Posterior cingulate gyrus (tissue), 11 donors: ENCODE measurements around the gene ROBO1.
A peak's percentile ranks its signal among the peaks of the same experiment; 100 is the strongest.

Experiments
- DNase-seq, 10 donors: peaks; one replicate each; pipeline versions ENCODE4 v3.0.0 to v3.0.0-alpha.2; 2020 to 2021; ENCODE audit warnings: mixed read lengths in 3 of 10
- intact Hi-C: fragments of 100-400 bp; cut with DNase I; formaldehyde crosslinking; loops from one replicate; pipeline ENCODE4 v1.15.1; 2023

ROBO1 gene

DNA sequence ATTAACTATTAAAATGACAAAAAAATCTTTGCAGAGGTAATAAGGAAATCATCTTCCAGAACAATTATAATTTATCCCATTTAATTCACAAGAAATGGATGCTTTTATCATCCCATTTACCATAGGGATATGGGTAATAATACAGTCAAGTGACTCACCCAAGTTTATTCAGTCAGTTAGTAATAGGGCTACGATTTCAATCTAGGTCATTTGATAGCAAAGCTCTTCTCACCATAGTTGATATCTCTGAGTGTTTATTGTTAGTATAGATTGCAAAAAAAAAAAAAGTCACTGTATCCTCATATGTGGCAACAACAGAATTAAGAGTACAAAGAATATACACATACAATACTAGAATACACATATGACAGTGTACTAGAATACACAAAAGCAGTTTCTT is 797.1 kb downstream of the ROBO1 start:
- intact Hi-C loops, result no loop called here
- no peak for DNase-seq

DNA sequence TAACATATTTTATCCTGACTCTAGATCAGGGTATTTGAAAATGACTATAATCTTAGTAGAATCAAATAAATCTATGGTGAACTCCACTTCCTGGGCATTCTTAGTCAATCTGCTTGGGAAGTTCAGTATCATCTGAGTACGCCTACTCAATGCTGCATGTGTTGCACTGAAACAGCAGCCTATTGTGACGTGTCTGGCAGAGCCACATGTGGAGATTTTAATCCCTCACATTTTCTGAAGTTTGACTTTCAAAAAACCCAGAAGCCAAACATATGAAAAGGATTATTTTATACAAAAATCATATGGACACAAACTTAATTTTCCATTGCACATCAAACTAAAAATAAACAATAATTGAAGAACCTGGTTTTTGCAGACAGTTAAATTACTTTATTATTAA is 798.3 kb downstream of the ROBO1 start:
- peak in 5 of 10 donors; percentile 17 to 85 (median 44) for DNase-seq
- intact Hi-C loops, result loop anchor here (5.0 kb wide), 1 partner anchor 217 kb away; no protein-coding TSS in a partner anchor

DNA sequence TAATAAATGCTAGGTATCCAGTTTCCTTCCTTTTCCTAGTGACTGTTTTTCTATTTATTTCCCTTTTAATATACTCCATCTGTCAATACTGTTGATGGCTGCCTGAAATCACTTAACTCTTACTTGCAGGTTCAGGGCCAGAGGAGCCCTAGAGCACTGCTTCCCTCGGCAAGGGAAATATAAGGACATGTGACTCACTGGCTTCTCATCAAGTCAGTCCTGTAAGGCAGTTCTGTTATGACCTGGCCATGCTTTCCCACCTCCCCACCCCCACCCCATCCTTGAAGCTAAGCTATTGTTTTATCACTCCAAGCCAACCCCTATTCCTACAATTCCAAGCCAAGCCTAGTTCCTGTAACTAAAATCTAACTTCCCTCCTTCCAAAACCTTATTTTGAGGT is 800.7 kb downstream of the ROBO1 start:
- DNase-seq, result no peak
- intact Hi-C loops, result loop anchor here (5.0 kb wide), 1 partner anchor 215 kb away; no protein-coding TSS in a partner anchor

DNA sequence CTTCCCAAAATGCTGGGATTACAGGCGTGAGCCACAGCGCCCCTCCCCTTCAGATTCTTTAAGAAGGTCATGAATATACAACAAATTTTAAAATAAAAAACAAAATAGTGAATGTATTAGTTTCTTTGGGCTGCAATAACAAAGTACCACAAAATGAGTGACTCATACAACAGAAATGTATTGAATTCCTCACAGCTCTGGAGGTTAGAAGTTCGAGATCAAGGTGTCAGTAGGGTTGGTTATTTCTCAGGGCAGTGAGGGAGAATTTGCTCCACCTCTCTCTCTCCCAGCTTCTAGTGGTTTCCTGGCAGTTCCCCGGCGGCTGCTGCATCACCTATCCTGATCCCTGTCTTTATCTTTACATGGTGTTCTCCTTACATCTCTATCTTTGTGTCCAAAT is 804.0 kb downstream of the ROBO1 start:
- intact Hi-C loops, result no loop called here
- no peak for DNase-seq

DNA sequence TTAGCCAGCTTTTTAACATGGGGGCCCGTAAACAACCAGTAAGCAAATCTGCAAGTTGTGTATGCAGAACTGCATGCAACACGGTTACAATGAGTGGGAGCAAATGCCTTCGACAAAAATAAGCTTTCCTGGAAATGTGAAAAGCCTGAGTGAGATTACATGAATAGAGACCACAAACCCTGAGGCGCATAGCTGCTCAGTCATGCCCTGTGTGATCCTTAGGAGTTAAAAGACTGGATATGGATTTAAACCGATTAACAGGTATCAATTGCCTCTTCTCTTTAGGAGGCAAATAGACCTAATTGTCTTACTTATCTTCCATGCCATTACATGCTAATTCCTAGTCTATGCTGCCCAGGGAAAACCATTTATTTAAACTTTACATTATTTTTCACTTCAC is 810.3 kb downstream of the ROBO1 start:
- no peak for DNase-seq
- intact Hi-C loops, result no loop called here

DNA sequence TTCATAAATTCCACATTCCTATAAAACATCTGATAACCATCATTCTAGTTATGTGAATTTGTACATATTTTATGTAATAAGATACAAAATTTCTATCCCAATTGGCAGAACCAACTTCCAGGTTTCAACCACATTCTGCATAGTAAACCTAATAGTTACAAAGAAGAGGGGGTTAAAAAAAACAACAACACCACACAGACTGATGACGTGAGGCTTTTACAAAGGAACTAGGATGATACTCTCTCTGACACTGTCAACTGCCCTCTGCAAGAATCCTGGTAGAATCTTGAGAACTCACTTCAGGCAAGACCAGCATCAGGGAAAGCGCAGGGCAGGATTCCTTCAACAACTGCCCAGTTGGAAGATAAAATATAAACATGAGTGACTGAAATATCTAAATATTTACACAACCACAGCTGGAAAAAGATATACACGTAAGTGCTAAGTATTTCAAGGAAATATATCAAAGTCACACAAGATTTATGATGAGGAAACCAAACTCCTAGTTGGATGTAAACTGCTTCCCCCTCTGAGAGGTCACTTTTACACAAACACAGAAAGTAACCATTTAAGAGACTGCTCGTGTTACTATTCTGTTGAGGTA is 816.4 kb downstream of the ROBO1 start:
- no peak for DNase-seq
- intact Hi-C loops, result no loop called here

DNA sequence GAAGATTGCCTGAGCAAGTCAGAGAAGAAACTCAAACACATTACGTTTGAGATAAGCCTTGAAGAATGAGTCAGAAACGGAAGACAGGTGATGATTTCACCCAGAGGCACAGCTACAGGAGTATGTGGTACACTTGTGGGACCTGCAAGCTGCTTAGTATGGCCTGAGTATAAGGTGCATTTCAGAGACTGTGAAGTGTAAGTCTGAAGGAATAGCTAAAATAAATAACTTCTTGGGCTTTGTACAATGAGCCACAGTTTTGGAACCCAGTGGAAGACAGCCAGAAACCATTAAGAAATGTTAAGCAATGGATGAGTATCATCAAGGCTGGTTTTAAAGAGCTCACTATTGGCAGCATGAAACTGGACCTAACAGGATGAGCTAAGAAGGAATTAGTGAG is 826.2 kb downstream of the ROBO1 start:
- DNase-seq, result no peak
- intact Hi-C loops, result no loop called here

DNA sequence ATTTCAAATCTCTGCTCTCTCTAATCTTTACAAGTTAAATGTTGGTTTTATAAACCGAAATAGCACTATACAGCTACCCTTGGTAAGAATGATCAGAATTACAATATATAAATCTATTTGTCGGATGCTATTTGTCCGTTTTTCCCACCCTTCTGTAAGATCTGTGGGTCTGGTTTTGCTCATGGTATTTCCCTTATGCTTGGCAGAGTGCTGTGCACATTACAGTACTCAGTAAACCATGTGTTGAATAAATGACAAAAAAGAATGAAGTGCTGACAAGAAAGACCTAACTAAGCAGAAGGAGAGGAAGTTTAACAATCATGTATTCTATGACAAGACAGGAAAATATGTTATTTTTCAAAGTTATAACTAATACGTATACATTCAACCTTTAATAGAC is 827.2 kb downstream of the ROBO1 start:
- no peak for DNase-seq
- intact Hi-C loops, result no loop called here

DNA sequence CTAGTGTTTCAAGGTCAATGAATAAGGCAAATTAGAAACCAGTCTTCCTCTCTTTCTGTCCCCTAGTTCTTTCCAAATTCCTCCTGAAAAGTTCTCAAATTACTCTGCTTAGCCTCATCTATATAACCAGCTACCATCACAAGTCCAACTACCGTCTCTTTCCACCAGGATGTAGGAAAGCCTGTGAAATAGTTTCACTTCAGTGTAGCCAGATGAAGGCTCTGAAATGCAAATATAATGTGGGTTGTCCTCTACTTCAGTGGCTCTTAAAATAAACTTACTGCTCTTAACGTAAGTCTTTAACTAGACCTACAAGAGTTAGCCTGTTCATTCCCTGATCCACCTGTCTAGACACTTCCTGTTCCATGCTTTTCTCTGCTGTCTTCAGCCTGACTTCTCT is 827.7 kb downstream of the ROBO1 start:
- DNase-seq, result no peak
- intact Hi-C loops, result no loop called here

DNA sequence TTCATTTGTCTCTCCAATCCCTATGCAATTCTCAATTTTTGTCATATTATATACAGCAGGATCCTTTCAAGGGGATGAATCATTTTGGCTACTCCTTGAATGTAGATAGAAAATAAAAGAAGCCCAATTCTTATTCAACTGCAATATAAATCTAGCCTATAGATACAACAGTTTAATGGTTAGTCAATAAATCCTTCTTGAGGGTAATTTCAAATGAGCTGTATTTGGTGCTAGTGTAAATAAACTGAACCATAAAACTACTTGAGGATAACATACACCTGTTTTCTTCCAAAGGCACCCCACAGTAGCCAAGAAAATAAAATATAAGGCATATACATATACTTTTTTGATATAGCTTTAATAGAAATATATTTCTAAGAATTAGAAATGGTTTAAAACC is 830.3 kb downstream of the ROBO1 start:
- DNase-seq, result no peak
- intact Hi-C loops, result no loop called here

DNA sequence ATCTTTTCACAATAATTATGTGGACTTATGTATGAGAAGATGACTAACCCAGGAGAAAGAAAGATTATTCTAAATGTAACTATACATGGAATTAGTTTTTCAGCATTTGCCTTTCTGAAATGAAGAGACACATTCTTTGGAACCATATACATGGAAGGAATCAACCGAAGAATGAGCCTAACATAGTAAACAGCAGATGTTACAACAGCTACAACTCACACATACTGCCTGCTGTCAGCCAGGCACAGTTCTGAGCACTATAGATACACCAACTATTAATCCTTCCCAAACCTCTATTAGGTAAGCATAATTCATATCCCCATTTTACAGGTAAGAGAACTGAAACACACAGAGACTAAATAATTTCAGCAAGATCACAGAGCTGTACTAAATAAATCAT is 840.0 kb downstream of the ROBO1 start:
- intact Hi-C loops, result no loop called here
- DNase-seq, result no peak

DNA sequence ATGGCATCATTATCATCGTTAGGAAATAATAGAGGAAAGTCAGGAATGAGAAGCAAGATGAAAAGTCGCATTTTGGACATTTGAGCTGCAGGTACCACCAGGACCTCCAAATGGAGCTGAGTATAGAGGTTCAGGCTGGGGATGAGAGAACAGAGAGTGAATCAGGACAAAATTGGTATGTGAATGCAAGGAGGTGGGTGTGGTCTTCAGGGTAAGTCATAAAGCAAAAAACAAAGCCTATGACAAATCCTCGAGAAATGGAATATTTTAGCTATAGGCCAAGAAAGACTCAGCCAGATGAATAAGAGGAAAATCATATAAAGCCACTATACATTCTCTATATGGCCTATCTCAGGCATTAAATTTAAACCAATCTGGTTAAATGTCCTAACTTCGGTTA is 841.3 kb downstream of the ROBO1 start:
- intact Hi-C loops, result no loop called here
- no peak for DNase-seq

DNA sequence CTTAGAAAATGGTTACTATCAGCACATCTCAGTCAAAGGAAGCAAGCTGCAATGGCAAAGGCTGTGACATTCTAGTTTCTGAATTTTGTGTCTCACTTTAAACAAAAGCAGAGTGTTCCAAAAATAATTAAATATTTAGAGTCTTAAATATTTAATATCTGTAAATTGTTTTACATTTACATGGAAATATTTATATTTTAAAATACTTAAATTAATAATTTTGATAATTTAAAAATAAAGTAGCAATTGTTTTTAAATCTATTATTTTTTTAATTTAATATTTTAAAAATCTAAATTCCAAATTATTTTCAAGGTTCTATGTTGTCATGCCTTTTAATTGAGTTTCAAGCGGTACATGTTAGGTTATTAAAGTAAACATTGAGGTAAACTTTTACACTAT is 843.1 kb downstream of the ROBO1 start:
- DNase-seq, result no peak
- intact Hi-C loops, result no loop called here

DNA sequence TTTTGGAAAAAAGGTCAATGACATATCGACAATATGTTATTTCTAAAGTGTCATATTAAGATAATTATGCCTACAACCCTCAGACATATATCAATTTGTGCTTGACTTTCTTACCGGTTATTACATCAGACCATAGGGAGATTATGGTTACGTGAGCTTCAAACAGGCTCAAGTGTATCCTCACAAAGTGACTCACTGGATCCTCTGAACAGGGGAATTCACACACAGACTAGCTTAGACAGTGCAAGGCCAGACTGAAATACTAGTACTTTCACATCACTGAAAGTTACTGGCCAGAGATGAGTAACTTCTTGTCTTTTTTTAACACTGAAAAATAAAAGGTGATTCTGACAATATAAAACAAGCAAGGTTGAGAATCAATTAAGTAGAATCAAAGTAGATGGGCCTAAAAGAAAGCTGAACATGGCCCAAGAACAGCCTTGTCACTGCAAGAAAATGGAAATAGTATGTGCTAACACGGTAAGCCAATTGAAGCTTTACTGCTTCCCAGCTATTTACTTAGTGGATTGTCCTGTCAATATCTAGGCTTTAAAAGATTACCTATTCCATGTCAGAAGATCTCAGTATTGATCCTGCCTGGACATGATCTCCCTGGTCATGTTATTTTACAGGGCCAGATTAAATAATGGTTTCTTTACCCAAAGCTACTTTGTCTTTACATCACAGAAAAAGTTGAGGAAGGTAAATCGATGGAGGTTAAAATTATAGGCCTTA is 848.6 kb downstream of the ROBO1 start:
- no peak for DNase-seq
- intact Hi-C loops, result no loop called here

DNA sequence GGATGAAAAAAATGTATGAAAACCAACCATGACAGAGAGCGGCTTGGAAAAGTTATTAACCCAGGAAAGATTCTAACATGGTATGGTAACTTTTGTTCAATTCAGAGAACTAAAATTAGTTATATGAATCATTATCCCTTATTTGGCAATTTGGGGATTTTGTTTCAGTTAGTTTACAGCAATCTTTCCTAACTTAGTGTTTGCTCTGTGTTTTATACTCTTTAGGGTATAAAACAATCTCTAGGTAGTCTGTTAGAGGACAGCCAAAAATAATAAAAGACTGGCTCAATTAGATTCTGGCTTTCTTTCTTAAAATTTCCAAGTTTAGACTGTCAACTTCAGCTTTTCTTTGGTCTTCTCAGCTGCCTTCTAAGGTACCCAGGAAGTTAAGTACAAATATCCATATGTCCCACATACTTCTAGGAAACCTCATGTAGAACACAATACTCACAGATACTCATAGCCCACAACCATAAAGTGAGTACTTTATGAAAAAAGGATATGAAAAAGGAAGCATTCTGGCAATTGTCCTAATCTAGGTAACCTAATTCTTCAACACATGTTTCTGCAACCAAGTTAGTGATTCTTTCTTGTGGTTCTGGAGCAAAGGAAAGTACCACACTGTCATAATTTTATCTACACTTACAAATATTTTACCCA is 849.3 kb downstream of the ROBO1 start:
- intact Hi-C loops, result no loop called here
- no peak for DNase-seq

DNA sequence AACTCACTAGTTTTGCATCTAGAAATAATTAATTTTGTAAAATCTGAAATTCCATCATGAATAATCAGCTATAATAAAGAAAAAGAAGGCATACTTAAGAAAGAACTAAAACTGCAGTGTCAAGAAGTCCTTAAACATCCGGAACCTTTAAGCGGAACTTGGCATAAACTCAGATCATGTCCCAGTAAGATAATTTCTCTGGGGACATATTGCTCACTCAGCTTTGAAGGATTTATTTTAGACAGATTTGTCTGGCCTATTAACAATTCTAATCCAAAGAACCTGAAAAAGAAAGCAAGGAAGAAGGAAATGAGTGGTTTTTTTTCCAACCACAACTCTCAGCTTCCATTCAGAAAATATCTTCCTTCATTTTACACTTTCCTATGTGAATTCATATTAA is 850.3 kb downstream of the ROBO1 start:
- DNase-seq, result no peak
- intact Hi-C loops, result no loop called here

DNA sequence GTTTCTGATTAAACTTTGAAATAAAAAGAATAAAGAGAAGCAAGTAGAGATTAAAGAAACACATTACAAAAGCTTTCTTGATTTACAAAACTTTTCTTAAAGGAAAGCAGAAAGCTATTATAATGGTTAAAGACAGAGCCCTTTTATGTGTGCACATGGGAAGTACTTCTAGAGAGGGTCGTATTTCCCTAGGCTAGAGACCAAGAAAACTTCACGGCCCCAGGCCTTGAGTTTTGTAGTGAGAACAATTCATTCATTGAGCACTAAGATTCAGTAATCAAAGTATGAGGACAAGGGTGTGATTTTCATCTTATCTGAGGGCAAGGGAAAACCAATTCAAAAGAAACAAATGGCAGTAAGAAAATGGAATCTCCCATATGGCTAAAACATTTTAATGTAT is 854.1 kb downstream of the ROBO1 start:
- no peak for DNase-seq
- intact Hi-C loops, result no loop called here

DNA sequence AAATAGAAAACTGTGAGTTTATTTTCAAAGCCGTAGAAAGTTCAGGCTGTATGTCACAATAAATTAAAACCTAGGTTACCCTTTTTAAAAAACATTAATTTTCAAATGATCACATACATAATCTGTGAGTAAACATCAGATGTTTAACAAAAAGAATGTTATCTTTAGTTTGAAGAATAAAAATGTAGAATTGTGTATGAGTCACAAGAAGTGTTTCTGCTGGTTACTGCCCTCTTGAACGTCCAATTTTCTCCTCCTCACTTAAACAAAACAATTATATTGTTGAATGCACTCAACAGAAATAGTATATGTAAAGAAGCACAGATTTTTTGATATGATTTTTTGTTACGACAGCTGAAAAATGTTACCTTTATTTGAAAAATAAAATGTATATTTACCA is 855.1 kb downstream of the ROBO1 start:
- no peak for DNase-seq
- intact Hi-C loops, result no loop called here

DNA sequence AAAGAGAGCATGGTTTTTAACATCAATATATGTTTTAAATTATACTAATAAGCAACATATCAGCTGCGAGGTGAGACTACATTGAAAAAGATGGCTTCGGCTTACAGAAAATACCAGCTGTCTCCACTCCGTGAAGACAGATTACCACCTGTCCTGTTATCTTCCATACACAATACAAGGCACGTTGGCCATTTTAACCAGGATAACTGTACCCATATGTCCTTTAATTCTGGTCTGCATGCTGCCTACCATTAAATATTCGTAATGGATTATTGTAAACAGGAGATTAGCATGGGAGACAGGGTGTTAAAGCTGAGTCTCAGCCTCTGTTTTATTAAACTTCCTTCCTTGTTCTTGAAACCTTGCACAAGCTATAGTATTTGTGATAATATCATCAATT is 855.5 kb downstream of the ROBO1 start:
- no peak for DNase-seq
- intact Hi-C loops, result no loop called here

DNA sequence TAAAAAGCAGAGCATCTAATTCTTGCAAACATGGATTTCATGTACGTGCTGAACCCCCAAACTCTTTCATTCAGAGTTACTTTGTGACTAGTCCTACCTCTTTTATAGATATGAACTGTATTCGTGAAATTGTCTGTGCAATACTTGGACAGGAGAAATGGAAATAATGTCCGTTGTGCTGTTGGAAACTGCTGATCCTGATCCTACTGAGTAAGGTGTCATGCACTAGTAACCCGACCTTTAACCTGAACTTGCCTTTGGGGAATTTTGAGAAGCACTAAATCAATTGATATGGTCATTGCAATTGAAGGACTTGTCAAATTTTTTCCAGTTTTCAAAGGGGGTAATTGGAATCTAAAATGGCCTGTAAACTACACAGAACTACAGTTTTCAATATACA is 856.4 kb downstream of the ROBO1 start:
- intact Hi-C loops, result no loop called here
- no peak for DNase-seq

DNA sequence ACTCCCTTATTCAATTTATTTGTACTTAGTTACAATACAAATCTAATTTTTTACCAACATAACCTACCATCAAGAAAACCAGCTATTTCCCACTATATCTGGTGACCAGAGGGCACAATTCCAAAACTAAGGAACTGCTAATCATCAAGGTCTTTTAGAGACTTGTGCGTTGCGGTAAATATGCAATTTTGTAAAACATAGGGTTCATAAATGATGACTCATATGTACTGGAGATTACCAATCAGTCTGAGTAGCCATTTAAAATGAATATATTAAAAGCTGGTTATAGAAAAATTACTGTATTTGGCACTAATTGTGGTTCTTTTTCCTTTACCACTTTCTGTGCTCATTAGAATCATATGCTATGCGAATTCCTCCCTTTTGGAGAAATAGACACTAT is 859.6 kb downstream of the ROBO1 start:
- no peak for DNase-seq
- intact Hi-C loops, result no loop called here

DNA sequence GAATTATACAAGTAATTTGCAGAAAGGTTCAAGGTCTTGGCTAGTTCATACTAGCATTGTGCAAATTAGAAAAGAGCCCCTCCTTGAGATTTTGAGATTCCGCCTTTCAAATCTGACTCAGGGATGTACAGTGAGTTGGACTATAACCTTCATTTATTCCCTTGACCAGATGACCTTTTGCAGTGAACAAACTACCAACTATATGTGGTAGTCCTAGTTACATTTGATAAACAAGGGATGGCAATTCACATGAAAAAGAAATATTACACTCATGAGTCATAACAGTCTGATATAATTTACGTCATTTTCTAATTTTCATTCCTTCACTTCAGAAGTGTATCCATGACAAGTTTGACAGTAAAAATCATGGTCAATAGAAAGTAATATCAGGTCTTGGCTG is 860.4 kb downstream of the ROBO1 start:
- intact Hi-C loops, result no loop called here
- DNase-seq, result no peak
